LNCaP clone FGC (cell line): Measurements from ENCODE around the gene PPP1CB.

ENCODE experiments used
- DNase-seq: peaks from one replicate; pipeline ENCODE4 v3.0.0-alpha.2; 2011; ENCODE audit warnings: low read depth
- H3K4me3 ChIP-seq: 2 replicates; pipeline ENCODE4 v1.5.1; 2011; ENCODE audit warnings: mild to moderate bottlenecking, low read depth, low read length, control low read depth
- TF ChIP-seq, protein P1 (sequence below): IDR thresholded peaks from 2 replicates; pipeline ENCODE4 v1.5.1; 2012; ENCODE audit warnings: mild to moderate bottlenecking; ENCODE audit not compliant: control insufficient read depth, insufficient read depth; ENCODE audit errors: extremely low read depth

The PPP1CB gene

GRCh38 chr2:28750316-28751251 lies 1.0 kb upstream of the PPP1CB start:
- TF ChIP-seq, protein P1, sequence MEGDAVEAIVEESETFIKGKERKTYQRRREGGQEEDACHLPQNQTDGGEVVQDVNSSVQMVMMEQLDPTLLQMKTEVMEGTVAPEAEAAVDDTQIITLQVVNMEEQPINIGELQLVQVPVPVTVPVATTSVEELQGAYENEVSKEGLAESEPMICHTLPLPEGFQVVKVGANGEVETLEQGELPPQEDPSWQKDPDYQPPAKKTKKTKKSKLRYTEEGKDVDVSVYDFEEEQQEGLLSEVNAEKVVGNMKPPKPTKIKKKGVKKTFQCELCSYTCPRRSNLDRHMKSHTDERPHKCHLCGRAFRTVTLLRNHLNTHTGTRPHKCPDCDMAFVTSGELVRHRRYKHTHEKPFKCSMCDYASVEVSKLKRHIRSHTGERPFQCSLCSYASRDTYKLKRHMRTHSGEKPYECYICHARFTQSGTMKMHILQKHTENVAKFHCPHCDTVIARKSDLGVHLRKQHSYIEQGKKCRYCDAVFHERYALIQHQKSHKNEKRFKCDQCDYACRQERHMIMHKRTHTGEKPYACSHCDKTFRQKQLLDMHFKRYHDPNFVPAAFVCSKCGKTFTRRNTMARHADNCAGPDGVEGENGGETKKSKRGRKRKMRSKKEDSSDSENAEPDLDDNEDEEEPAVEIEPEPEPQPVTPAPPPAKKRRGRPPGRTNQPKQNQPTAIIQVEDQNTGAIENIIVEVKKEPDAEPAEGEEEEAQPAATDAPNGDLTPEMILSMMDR, result no peak
- H3K4me3 ChIP-seq, result peak overlapping the region; percentile 86
- no peak for DNase-seq

GRCh38 chr2:28751956-28752630 lies 463 bp downstream of the PPP1CB start:
- DNase-seq, result no peak
- TF ChIP-seq, protein P1, result no peak
- H3K4me3 ChIP-seq, result peak overlapping the region; percentile 86

- H3K4me3 ChIP-seq, result peak overlapping the region; percentile 86
- DNase-seq, result no peak
- TF ChIP-seq, protein P1, result no peak
Measured at GRCh38 chr2:28752631-28753376, 1.2 kb downstream of the PPP1CB start.

DNA sequence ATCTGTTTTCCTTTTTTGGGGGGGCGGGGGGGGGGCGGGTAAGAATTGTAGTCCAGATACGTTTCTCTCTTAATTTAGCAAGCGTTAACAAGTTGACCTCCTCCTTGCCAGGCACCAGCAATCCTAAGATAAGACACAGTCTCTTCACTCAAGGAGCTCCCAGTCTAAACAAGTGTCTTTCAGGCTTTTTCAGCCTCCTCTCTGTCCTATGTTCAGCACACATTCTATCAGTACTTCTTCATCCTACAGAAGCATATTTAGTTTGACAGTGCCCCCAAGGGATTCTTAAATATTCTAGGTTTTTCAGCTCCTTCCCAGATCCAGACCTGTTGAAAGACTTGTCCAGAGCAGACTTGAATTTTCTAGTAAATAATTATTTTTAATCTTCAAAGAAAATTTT lies 2.7 kb downstream of the PPP1CB start:
- TF ChIP-seq, protein P1, result no peak
- H3K4me3 ChIP-seq, result no peak overlapping the region
- no peak for DNase-seq

GRCh38 chr2:28755421-28755820 lies 3.8 kb downstream of the PPP1CB start:
- TF ChIP-seq, protein P1, result no peak
- no peak for DNase-seq
- H3K4me3 ChIP-seq, result no peak overlapping the region

- no peak for DNase-seq
- H3K4me3 ChIP-seq, result no peak overlapping the region
- TF ChIP-seq, protein P1, result no peak
Measured at GRCh38 chr2:28758459-28758858, 6.8 kb downstream of the PPP1CB start.
